CD4-positive, alpha-beta T cell (primary cell): Measurements from ENCODE around the gene PLXDC2. TPM values are rescaled to one million over a fixed set of nuclear protein-coding genes. Genes with fewer than 3 reads are reported as not detected.
A peak's percentile ranks its signal among the peaks of the same experiment; 100 is the strongest.
"Not testable (repeated sequence)": the region's sequence is repeated elsewhere in the genome, so short reads cannot be mapped to it uniquely, and the experiment has no call there.

Source experiments
- ATAC-seq: fragments of 200-7000 bp; cut with Tn5 transposase; one replicate; pipeline ENCODE4 v1.10.0; 2022; ENCODE audit warnings: mild to moderate bottlenecking; ENCODE audit not compliant: poor library complexity
- CTCF ChIA-PET: fragments of 350-600 bp; sonication (Branson Sonifier 250); formaldehyde crosslinking; loops from one replicate; lab custom pipeline; 2021; ENCODE audit warnings: antibody characterized with exemption, inconsistent platforms; lab: Charles Lee
- POLR2A ChIA-PET: fragments of 350-600 bp; sonication (Branson Sonifier 250); formaldehyde crosslinking; loops from one replicate; lab custom pipeline; 2021; ENCODE audit warnings: antibody characterized with exemption, inconsistent platforms; lab: Charles Lee
- DNase-seq, 14 experiments: peaks; one replicate each; pipeline ENCODE4 v3.0.0-alpha.2; 2013 to 2020; ENCODE audit warnings: mixed read lengths in 2 of 14
- H3K27ac ChIP-seq, 2 donors: one replicate each; pipeline versions ENCODE4 v1.5.1 to v1.7.0; 2013; ENCODE audit warnings: low read length in 2 of 2, low read depth in 1 of 2, mild to moderate bottlenecking in 1 of 2
- H3K27me3 ChIP-seq, 2 experiments: 1 replicate in 1 of 2; 2 replicates in 1 of 2; pipeline versions ENCODE4 v1.6.1 to v1.7.0; 2013; ENCODE audit warnings: low read length in 2 of 2, control low read depth in 1 of 2, mild to moderate bottlenecking in 1 of 2, moderate library complexity in 1 of 2; ENCODE audit not compliant: insufficient read depth in 2 of 2, control insufficient read depth in 1 of 2
- H3K36me3 ChIP-seq: one replicate; pipeline ENCODE4 v1.6.1; 2013; ENCODE audit warnings: low read length, control low read depth; ENCODE audit not compliant: insufficient read depth
- H3K4me1 ChIP-seq: one replicate; pipeline ENCODE4 v1.6.1; 2013; ENCODE audit warnings: low read length, control low read depth; ENCODE audit not compliant: insufficient read depth
- H3K4me3 ChIP-seq: one replicate; pipeline ENCODE4 v1.5.1; 2013; ENCODE audit warnings: mild to moderate bottlenecking, low read length, moderate library complexity
- H3K9me3 ChIP-seq, 2 experiments: 1 replicate in 1 of 2; 2 replicates in 1 of 2; pipeline versions ENCODE4 v1.6.1 to v1.7.0; 2013; ENCODE audit warnings: low read length in 2 of 2, mild to moderate bottlenecking in 2 of 2, control low read depth in 1 of 2, moderate library complexity in 1 of 2; ENCODE audit not compliant: control insufficient read depth in 1 of 2, insufficient read depth in 1 of 2
- H3K27ac Mint-ChIP-seq: one replicate; pipeline ENCODE4 v1.8.0; 2020; ENCODE audit warnings: mixed read lengths
- H3K27me3 Mint-ChIP-seq: one replicate; pipeline ENCODE4 v1.8.0; 2021; ENCODE audit warnings: mixed read lengths
- H3K36me3 Mint-ChIP-seq: one replicate; pipeline ENCODE4 v1.8.0; 2021; ENCODE audit warnings: low read depth, mixed read lengths
- H3K4me1 Mint-ChIP-seq: one replicate; pipeline ENCODE4 v1.8.0; 2021; ENCODE audit warnings: low read depth, mixed read lengths
- H3K4me3 Mint-ChIP-seq: one replicate; pipeline ENCODE4 v1.8.0; 2020; ENCODE audit warnings: mild to moderate bottlenecking, mixed read lengths
- H3K9me3 Mint-ChIP-seq: one replicate; pipeline ENCODE4 v1.8.0; 2020; ENCODE audit warnings: mixed read lengths
- intact Hi-C, 2 experiments: fragments of 100-400 bp; cut with DNase I in 1 of 2; cut with micrococcal nuclease in 1 of 2; formaldehyde crosslinking; loops; one replicate each; pipeline versions ENCODE4 v1.15.1 to v1.9.0; 2023 to 2025; cut with DNase I, micrococcal nuclease
- polyA plus RNA-seq, 2 donors: library from polyadenylated mRNA; unstranded; fragments of 120-200 nt; gene quantifications; one replicate each; pipeline ENCODE4 v1.2.1, GENCODE V29; 2013
- total RNA-seq, 174 experiments: library from RNA in 2 of 174; stranded (reverse) in 2 of 174; gene quantifications; one replicate each; pipeline ENCODE4 v1.2.3 and lab custom pipeline; 2021 to 2026
- TF ChIP-seq, protein P1 (sequence below): fragments of 200-600 bp; IDR thresholded peaks from one replicate; pipeline ENCODE4 v1.8.0; 2022; ENCODE audit warnings: antibody characterized with exemption, mild to moderate bottlenecking

The PLXDC2 gene
- total RNA-seq: under 1 TPM; 0.41 to 0.61 TPM
- 4.9 TPM for polyA plus RNA-seq (2013, experiment 1 of 2)
- 3.7 TPM for polyA plus RNA-seq (2013, experiment 2 of 2)
- total RNA-seq (lab: John Stamatoyannopoulos, UW): 0.04 to 21.8 (median 1.6) reads per million in 172 experiments

DNA sequence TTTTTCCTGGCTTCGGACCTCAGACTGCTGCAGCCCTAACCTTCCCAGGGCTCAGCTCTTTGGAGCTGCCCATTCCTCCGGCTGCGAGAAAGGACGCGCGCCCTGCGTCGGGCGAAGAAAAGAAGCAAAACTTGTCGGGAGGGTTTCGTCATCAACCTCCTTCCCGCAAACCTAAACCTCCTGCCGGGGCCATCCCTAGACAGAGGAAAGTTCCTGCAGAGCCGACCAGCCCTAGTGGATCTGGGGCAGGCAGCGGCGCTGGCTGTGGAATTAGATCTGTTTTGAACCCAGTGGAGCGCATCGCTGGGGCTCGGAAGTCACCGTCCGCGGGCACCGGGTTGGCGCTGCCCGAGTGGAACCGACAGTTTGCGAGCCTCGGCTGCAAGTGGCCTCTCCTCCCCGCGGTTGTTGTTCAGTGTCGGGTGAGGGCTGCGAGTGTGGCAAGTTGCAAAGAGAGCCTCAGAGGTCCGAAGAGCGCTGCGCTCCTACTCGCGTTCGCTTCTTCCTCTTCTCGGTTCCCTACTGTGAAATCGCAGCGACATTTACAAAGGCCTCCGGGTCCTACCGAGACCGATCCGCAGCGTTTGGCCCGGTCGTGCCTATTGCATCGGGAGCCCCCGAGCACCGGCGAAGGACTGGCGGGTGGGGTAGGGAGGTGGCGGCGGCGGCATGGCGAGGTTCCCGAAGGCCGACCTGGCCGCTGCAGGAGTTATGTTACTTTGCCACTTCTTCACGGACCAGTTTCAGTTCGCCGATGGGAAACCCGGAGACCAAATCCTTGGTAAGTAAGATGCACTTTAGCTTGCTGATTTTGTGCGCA lies at the start of gene PLXDC2:
TSS of gene PLXDC2 (plus strand) at position 22 of the 820 bp plus-strand sequence.
- ATAC-seq: no peak
- CTCF ChIA-PET: no interaction called here
- Mint-ChIP-seq H3K9me3 (no peaks in the 10 kb centered on the region), H3K4me1 (peaks cover 8% of the 10 kb centered on the region), H3K27me3 (peaks cover 57% of the 10 kb centered on the region), H3K4me3 (no peak within 1 kb of the TSS), H3K27ac (no peak within 1 kb of the TSS), H3K36me3 (no peaks in the 10 kb centered on the region)
- Histone ChIP-seq H3K27me3 (peaks cover 19 to 40% of the 10 kb centered on the region in 2 experiments), H3K9me3 (peaks cover 0 to 30% of the 10 kb centered on the region in 2 experiments), H3K27ac (no peak within 1 kb of the TSS), H3K36me3 (no peaks in the 10 kb centered on the region), H3K4me3 (peak within 1 kb of the TSS; percentile 47), H3K4me1 (no peaks in the 10 kb centered on the region)
- TF ChIP-seq, protein P1, sequence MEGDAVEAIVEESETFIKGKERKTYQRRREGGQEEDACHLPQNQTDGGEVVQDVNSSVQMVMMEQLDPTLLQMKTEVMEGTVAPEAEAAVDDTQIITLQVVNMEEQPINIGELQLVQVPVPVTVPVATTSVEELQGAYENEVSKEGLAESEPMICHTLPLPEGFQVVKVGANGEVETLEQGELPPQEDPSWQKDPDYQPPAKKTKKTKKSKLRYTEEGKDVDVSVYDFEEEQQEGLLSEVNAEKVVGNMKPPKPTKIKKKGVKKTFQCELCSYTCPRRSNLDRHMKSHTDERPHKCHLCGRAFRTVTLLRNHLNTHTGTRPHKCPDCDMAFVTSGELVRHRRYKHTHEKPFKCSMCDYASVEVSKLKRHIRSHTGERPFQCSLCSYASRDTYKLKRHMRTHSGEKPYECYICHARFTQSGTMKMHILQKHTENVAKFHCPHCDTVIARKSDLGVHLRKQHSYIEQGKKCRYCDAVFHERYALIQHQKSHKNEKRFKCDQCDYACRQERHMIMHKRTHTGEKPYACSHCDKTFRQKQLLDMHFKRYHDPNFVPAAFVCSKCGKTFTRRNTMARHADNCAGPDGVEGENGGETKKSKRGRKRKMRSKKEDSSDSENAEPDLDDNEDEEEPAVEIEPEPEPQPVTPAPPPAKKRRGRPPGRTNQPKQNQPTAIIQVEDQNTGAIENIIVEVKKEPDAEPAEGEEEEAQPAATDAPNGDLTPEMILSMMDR: no peak
- intact Hi-C loops: no loop called here
- POLR2A ChIA-PET: no interaction called here
- peak in 2 of 14 experiments; percentile 45 to 50 for DNase-seq

DNA sequence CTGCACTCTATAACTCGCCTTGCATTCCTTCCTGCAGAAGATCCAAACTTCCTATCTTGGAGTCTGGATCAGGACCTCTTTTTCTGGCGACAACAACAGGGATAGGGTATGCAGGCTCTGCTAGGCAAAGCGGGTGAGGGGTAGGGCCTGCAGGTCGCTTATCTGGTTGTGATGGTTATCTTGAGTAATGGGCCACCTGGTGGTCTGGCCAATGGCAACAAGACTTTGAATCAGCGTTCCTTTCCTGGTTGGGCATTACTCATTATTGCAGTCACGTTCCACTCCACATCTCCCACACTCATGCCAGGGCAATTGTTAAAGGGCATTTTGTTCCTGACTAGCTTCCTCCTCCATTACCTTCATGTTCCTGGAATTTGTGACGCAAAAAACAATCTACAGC lies 48.4 kb upstream of the PLXDC2 start:
- Mint-ChIP-seq H3K9me3 (peaks cover 2% of the 10 kb centered on the region), H3K27me3 (no peaks in the 10 kb centered on the region), H3K4me1 (no peaks in the 10 kb centered on the region), H3K27ac (no peak overlapping the region), H3K4me3 (no peak overlapping the region), H3K36me3 (no peaks in the 10 kb centered on the region)
- Histone ChIP-seq H3K9me3 (peaks cover 0 to 18% of the 10 kb centered on the region in 2 experiments), H3K4me3 (no peak overlapping the region), H3K4me1 (no peaks in the 10 kb centered on the region), H3K27ac (no peak overlapping the region), H3K36me3 (no peaks in the 10 kb centered on the region), H3K27me3 (no peaks in the 10 kb centered on the region)
- ChIA-PET CTCF (no interaction called here), POLR2A (no interaction called here)
- intact Hi-C loops: no loop called here
- DNase-seq (no peak), ATAC-seq (no peak)
- TF ChIP-seq, protein P1: no peak

GRCh38 chr10:19769826-19770225 lies 46.4 kb upstream of the PLXDC2 start:
- H3K27me3 ChIP-seq, CTCF ChIA-PET, H3K36me3 Mint-ChIP-seq, H3K9me3 Mint-ChIP-seq, H3K27me3 Mint-ChIP-seq, H3K4me1 ChIP-seq, ATAC-seq, H3K27ac Mint-ChIP-seq, POLR2A ChIA-PET, H3K4me3 ChIP-seq, H3K4me1 Mint-ChIP-seq, H3K4me3 Mint-ChIP-seq, H3K27ac ChIP-seq, DNase-seq, H3K36me3 ChIP-seq, intact Hi-C loops: not testable (repeated sequence)
- H3K9me3 ChIP-seq: peaks cover 0 to 18% of the 10 kb centered on the region in 2 experiments
